IPS-20b (cell line): ENCODE measurements around the gene GAL3ST3.
"Not testable (repeated sequence)": the region's sequence is repeated elsewhere in the genome, so short reads cannot be mapped to it uniquely, and the experiment has no call there.

Source experiments
- H3K27ac ChIP-seq: one replicate; pipeline ENCODE4 v1.5.1; 2013; ENCODE audit warnings: low read length
- H3K27me3 ChIP-seq: 2 replicates; pipeline ENCODE4 v1.6.1; 2013; ENCODE audit warnings: mild to moderate bottlenecking, low read length, inconsistent platforms; ENCODE audit not compliant: insufficient read depth
- H3K36me3 ChIP-seq: 2 replicates; pipeline ENCODE4 v1.6.1; 2013; ENCODE audit warnings: low read depth, mild to moderate bottlenecking, inconsistent platforms, low read length, moderate library complexity; ENCODE audit not compliant: insufficient read depth
- H3K4me1 ChIP-seq: 2 replicates; pipeline ENCODE4 v1.6.1; 2013; ENCODE audit warnings: mild to moderate bottlenecking, control low read depth, inconsistent platforms, low read length, moderate library complexity; ENCODE audit not compliant: insufficient read depth
- H3K4me3 ChIP-seq: 2 replicates; pipeline ENCODE4 v1.5.1; 2013; ENCODE audit warnings: mild to moderate bottlenecking, low read length, inconsistent platforms
- H3K9ac ChIP-seq: 2 replicates; pipeline ENCODE4 v1.6.1; 2013; ENCODE audit warnings: low read depth, mild to moderate bottlenecking, inconsistent platforms, low read length, moderate library complexity
- H3K9me3 ChIP-seq: 2 replicates; pipeline ENCODE4 v1.6.1; 2013; ENCODE audit warnings: mild to moderate bottlenecking, low read depth, low read length, inconsistent platforms; ENCODE audit not compliant: insufficient read depth

Gene GAL3ST3

DNA sequence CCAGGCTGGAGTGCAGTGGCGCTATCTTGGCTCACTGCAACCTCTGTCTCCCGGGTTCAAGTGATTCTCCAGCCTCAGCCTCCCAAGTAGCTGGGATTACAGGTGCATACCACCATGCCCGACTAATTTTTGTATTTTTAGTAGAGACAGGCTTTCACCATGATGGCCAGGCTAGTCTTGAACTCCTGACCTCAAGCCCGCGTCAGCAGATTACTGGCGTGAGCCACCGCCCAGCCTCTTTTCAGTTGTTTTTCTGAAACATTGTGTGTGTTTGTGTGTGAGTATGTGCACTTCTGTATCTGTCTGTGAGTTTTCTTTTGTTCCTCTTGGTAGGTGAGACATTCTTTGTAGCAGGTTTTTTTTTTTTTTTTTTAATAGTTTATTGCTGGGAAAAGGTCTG lies 30.0 kb upstream of the GAL3ST3 start:
- not testable (repeated sequence) for H3K9me3 ChIP-seq, H3K4me1 ChIP-seq, H3K4me3 ChIP-seq, H3K27ac ChIP-seq, H3K36me3 ChIP-seq, H3K27me3 ChIP-seq, H3K9ac ChIP-seq

GRCh38 chr11:66077927-66078326 lies 29.0 kb upstream of the GAL3ST3 start:
- no peak overlapping the region for H3K4me3 ChIP-seq
- no peak overlapping the region for H3K9ac ChIP-seq
- no peaks in the 10 kb centered on the region for H3K9me3 ChIP-seq
- no peaks in the 10 kb centered on the region for H3K4me1 ChIP-seq
- no peak overlapping the region for H3K27ac ChIP-seq
- H3K36me3 ChIP-seq = peaks cover 5% of the 10 kb centered on the region; the same call in 1 of the 2 replicates
- no peaks in the 10 kb centered on the region for H3K27me3 ChIP-seq

GRCh38 chr11:66076561-66076960 lies 27.6 kb upstream of the GAL3ST3 start:
- Histone ChIP-seq H3K4me3 (no peak overlapping the region), H3K4me1 (no peaks in the 10 kb centered on the region), H3K9me3 (no peaks in the 10 kb centered on the region), H3K27me3 (no peaks in the 10 kb centered on the region; the same call in 1 of the 2 replicates), H3K27ac (no peak overlapping the region), H3K9ac (no peak overlapping the region), H3K36me3 (peaks cover 5% of the 10 kb centered on the region; the same call in 1 of the 2 replicates)

DNA sequence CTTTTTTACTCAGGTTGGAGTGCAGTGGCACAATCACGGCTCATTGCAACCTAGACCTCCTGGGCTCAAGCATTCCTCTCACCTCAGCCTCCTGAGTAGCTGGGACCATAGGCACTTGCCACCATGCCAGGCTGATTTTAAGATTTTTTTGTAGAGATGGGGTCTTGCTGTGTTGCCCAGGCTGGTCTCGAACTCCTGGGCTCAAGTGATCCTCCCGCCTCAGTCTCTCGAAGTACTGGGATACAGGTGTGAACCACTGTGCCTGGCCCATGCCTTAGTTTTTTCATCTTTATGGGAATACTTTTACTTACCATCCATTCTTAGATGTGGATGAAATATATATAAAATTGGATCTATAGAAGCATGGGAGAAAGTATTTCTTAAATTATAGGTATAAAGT lies 26.3 kb upstream of the GAL3ST3 start:
- Histone ChIP-seq H3K27ac (no peak overlapping the region), H3K4me3 (no peak overlapping the region), H3K9ac (no peak overlapping the region), H3K9me3 (no peaks in the 10 kb centered on the region), H3K4me1 (peaks cover 5% of the 10 kb centered on the region; the same call in 1 of the 2 replicates), H3K36me3 (peaks cover 5% of the 10 kb centered on the region; the same call in 1 of the 2 replicates), H3K27me3 (no peaks in the 10 kb centered on the region; the same call in 1 of the 2 replicates)

DNA sequence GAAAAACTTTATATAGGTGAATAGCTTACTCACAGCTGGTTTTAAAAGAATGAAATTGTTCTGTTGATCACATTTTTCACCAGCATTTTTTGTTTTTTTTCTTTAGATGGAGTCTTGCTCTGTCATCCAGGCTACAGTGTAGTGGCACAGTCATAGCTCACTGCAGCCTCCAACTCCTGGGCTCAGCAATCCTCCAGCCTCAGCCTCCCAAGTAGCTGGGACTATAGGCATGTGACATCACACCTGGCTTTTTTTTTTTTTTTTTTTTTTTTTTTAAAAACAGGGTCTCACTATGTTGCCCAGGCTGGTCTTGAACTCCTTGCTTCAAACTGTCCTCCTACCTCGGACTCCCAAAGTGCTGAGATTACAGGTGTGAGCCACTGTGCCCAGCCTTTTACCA lies 24.7 kb upstream of the GAL3ST3 start:
- H3K27ac ChIP-seq = no peak overlapping the region
- H3K4me3 ChIP-seq = no peak overlapping the region
- H3K36me3 ChIP-seq = peaks cover 11% of the 10 kb centered on the region
- H3K9ac ChIP-seq = no peak overlapping the region
- H3K4me1 ChIP-seq = peaks cover 11% of the 10 kb centered on the region
- H3K27me3 ChIP-seq = no peaks in the 10 kb centered on the region; the same call in 1 of the 2 replicates
- H3K9me3 ChIP-seq = no peaks in the 10 kb centered on the region

DNA sequence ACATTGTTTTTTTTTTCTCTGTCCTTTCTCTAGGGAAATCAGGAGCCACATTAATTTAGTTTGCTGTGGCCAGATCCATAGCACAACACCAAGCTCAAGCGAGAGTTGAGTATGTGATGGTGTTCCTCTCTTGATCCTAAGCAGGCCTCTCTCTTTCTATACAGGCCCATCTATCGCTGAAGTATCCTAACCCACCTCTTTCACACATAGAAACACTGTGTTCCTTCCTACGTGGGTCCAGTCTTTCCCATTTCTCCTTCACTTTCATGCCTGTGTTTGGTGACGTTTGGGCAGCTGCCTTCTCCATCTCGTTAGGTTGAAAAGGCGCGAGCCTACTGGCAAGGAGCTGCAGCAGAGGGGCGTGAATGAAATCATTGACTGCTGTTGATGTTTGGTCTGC lies 23.6 kb upstream of the GAL3ST3 start:
- Histone ChIP-seq H3K4me3 (no peak overlapping the region), H3K4me1 (peaks cover 11% of the 10 kb centered on the region), H3K27ac (no peak overlapping the region), H3K9ac (no peak overlapping the region), H3K27me3 (no peaks in the 10 kb centered on the region; the same call in 1 of the 2 replicates), H3K36me3 (peaks cover 22% of the 10 kb centered on the region), H3K9me3 (no peaks in the 10 kb centered on the region)

- Histone ChIP-seq H3K27me3 (no peaks in the 10 kb centered on the region; the same call in 1 of the 2 replicates), H3K27ac (no peak overlapping the region), H3K4me1 (peaks cover 11% of the 10 kb centered on the region), H3K4me3 (0 out of 2 replicates have a peak overlapping the region, but pooled peaks have one; percentile 81), H3K9ac (no peak overlapping the region), H3K9me3 (no peaks in the 10 kb centered on the region), H3K36me3 (peaks cover 26% of the 10 kb centered on the region)
Measured at GRCh38 chr11:66072081-66072480, 23.1 kb upstream of the GAL3ST3 start.

GRCh38 chr11:66071381-66071801 lies 22.4 kb upstream of the GAL3ST3 start:
- Histone ChIP-seq H3K27me3 (no peaks in the 10 kb centered on the region; the same call in 1 of the 2 replicates), H3K9me3 (no peaks in the 10 kb centered on the region), H3K4me3 (peak overlapping the region; percentile 81), H3K27ac (no peak overlapping the region), H3K4me1 (peaks cover 11% of the 10 kb centered on the region), H3K36me3 (peaks cover 33% of the 10 kb centered on the region), H3K9ac (peak overlapping the region; percentile 64; the same call in 1 of the 2 replicates)

DNA sequence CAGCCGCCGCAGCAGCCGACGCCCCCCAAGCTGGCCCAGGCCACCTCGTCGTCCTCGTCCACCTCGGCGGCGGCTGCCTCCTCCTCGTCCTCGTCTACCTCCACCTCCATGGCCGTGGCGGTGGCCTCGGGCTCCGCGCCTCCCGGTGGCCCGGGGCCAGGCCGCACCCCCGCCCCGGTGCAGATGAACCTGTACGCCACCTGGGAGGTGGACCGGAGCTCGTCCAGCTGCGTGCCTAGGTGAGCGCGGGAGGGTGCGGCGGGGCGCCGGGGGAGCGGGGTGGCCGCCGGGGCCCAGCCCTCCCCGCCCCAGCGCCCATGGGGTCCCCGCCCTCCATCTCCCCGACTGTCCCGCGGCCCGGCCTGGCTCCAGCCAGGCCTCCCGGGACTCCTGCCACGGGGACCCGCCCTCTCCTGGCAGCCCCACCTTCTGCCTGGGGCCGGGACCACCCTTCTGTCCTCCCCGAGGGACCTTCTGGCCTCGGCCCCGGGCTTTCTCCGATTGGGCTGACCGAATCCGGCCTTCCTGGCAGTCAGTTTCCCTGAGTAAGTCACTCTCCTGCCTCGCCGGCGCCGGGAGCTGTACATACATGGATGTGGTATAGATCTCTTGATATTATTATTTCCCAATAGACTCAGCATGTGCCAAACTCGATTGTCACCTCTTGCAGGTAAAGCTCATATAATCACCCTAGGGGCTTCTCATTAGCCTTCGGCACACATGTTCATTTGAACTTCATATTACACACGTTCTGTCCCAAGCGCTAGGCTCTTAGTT lies 21.8 kb upstream of the GAL3ST3 start:
- H3K36me3 ChIP-seq = peaks cover 39% of the 10 kb centered on the region
- H3K9me3 ChIP-seq = no peaks in the 10 kb centered on the region
- peak overlapping the region; percentile 81 for H3K4me3 ChIP-seq
- H3K27me3 ChIP-seq = no peaks in the 10 kb centered on the region; the same call in 1 of the 2 replicates
- H3K27ac ChIP-seq = no peak overlapping the region
- H3K9ac ChIP-seq = peak overlapping the region; percentile 64; the same call in 1 of the 2 replicates
- H3K4me1 ChIP-seq = peaks cover 11% of the 10 kb centered on the region

DNA sequence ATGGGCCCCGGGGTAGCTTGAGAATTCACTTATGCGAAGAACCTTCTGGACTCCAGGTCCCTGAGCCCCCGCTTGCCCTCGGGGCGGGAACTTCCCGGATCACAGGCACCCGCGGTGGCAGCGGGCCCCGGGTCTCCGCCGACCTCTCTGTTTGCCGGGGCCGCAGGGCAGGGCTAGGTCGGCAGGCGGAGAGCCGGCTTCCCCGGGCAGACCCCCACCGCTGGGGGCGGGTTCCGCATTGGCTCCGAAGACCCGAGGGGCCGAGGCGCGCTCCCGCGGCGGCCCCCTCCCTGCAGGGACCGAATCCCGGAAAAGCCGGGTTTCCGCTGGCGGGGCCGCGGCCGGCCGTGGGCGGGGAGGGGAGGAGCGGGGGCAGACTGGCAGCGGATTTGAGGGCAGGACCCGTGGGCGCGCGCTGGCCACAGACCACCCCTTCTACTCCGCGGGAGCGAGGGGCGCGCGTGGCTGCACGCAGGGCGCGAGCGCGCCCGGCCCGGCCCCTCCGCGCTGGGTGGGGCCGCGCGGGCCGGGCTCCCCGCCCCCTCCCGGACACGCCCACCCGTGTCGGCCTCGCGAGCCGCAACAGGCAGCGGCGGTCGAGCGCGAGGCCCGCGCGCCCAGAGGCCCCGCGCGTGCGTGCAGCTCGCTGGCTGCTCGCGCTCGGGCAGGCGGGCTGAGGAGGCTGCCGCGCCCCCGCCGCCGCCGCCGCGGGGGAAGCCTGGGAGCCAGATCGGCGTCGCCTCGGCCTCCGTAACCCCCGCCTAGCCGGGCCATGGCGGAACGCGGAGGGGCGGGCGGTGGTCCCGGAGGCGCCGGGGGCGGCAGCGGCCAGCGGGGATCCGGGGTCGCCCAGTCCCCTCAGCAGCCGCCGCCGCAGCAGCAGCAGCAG lies 21.0 kb upstream of the GAL3ST3 start, which contains the start of gene PACS1:
Gene PACS1, plus strand, starts transcription at position 558 of the 889 bp plus-strand sequence. Its CDS starts 215 bp downstream, at position 773.
- H3K4me1 ChIP-seq = peaks cover 11% of the 10 kb centered on the region
- H3K9me3 ChIP-seq = no peaks in the 10 kb centered on the region
- H3K27me3 ChIP-seq = no peaks in the 10 kb centered on the region; the same call in 1 of the 2 replicates
- H3K27ac ChIP-seq = no peak within 1 kb of the TSS
- H3K9ac ChIP-seq = peak within 1 kb of the TSS; percentile 64; the same call in 1 of the 2 replicates
- H3K4me3 ChIP-seq = peak within 1 kb of the TSS; percentile 81
- peaks cover 47% of the 10 kb centered on the region for H3K36me3 ChIP-seq

DNA sequence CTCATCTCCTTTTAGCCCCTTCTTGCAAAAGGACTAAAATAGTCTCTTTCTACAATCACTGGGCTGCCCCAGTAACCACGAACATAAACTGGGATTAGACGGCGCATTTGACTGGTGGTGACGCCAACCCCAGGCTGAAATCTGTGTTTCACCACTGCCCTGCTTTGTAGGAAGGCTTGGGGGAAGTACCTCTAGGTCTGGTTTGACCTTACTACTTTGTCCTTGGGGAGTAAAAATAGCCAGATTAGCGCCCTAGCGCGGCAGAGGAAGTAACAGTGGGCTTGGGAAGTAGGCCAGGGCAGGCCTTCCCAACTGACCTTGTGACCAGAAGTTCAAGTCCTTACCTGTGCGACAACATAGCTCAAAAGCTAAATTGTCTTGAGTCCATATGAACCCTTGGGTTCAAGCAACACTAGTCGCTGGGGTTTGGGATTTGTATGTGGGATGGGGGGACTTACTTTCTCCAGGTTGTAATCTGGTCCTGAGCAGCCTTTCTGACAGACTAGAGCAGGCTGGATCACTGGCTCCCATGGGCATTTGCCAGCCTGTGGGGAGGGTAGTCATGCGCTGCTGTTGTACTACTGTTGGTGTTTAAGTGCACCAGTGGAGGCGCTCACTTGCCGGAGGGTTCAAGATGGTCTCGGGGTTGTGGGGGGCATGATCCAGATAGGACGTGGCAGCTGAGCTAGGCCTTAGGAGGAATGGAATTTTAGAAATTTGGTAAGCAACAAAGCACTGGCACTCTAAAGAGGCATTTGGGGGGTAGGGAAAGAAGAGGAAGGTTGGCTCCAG lies 20.2 kb upstream of the GAL3ST3 start:
- peaks cover 51% of the 10 kb centered on the region for H3K36me3 ChIP-seq
- H3K4me3 ChIP-seq = peak overlapping the region; percentile 81; the same call in 1 of the 2 replicates
- no peaks in the 10 kb centered on the region; the same call in 1 of the 2 replicates for H3K27me3 ChIP-seq
- no peak overlapping the region for H3K27ac ChIP-seq
- peak overlapping the region; percentile 56; the same call in 1 of the 2 replicates for H3K9ac ChIP-seq
- H3K9me3 ChIP-seq = no peaks in the 10 kb centered on the region
- H3K4me1 ChIP-seq = peaks cover 11% of the 10 kb centered on the region
